Measurements from ENCODE around the gene CGB1. TPM values are rescaled to one million over a fixed set of nuclear protein-coding genes. Genes with fewer than 3 reads are reported as not detected.
"Not testable (repeated sequence)": the region's sequence is repeated elsewhere in the genome, so short reads cannot be mapped to it uniquely, and the experiment has no call there.

The CGB1 gene
- total and polyA plus RNA-seq, 4 donors = not detected

DNA sequence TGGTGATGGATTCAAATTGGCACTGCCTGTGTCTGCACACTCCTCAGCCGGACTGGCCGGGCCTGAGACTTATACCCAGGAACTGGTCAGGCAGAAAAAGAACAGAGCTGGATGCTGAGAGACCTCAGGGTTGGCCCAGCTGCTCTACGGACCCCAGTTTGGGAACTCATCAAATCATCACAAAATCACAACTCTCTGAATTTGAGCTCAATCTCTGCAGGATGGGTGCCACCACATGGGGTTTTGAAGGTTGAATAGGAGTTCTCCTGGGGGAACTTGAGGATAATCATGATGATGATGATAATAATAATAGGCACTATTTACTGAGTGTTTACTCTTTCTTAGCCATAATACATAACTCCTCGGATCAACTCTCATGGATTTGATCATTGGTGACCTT lies 6.0 kb upstream of the CGB1 start:
- H3K27me3 ChIP-seq (ENCODE audit: control insufficient read depth, insufficient read depth, low read length); H3K9me3 ChIP-seq (ENCODE audit: control insufficient read depth, insufficient read depth, low read length); H3K4me1 ChIP-seq (ENCODE audit: control insufficient read depth, insufficient read depth, low read length); DNase-seq (ENCODE audit: low read depth in 4 of 6, low spot score in 6 of 6); H3K36me3 ChIP-seq (ENCODE audit: control insufficient read depth, insufficient read depth, low read length); H3K4me3 ChIP-seq (ENCODE audit: low read depth, low read length); H3K27ac ChIP-seq (ENCODE audit: low read depth, low read length): not testable (repeated sequence)
- no CpG with 5 or more reads among the region's 4 CpGs for WGBS (ENCODE audit: insufficient coverage)

GRCh38 chr19:49042177-49042576 lies 5.5 kb upstream of the CGB1 start:
- no peaks in the 10 kb centered on the region for H3K4me1 ChIP-seq (ENCODE audit: control insufficient read depth, insufficient read depth, low read length)
- WGBS (ENCODE audit: insufficient coverage) = 83% methylated on average over 14 of the region's 17 CpGs
- no peaks in the 10 kb centered on the region for H3K36me3 ChIP-seq (ENCODE audit: control insufficient read depth, insufficient read depth, low read length)
- H3K27ac ChIP-seq (ENCODE audit: low read depth, low read length) = no peak overlapping the region
- no peaks in the 10 kb centered on the region for H3K27me3 ChIP-seq (ENCODE audit: control insufficient read depth, insufficient read depth, low read length)
- no peak for DNase-seq (ENCODE audit: low read depth in 4 of 6, low spot score in 6 of 6)
- no peaks in the 10 kb centered on the region for H3K9me3 ChIP-seq (ENCODE audit: control insufficient read depth, insufficient read depth, low read length)
- no peak overlapping the region for H3K4me3 ChIP-seq (ENCODE audit: low read depth, low read length)

DNA sequence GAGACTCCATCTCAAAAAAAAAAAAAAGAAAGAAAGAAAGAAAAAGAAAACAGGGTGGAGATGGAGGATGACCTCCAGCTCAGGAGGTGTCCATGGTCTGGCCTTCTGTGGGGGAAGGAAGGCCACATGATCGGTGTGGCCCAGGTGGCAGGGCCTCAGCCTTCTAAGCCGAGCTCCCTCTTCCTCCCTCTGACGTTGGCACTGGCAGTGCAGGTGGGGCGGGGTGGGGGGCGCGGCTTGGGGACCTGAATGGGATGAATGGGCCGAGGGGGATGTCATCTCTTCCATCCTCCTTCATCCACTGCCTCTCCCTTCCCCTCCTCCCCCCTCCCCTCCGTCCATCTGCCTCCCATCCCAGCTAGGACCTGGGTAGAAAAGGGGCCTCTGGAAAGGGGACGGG lies 3.0 kb upstream of the CGB1 start:
- H3K27ac ChIP-seq (ENCODE audit: low read depth, low read length); H3K27me3 ChIP-seq (ENCODE audit: control insufficient read depth, insufficient read depth, low read length); H3K4me3 ChIP-seq (ENCODE audit: low read depth, low read length); H3K36me3 ChIP-seq (ENCODE audit: control insufficient read depth, insufficient read depth, low read length); DNase-seq (ENCODE audit: low read depth in 4 of 6, low spot score in 6 of 6); H3K4me1 ChIP-seq (ENCODE audit: control insufficient read depth, insufficient read depth, low read length); H3K9me3 ChIP-seq (ENCODE audit: control insufficient read depth, insufficient read depth, low read length): not testable (repeated sequence)
- 83% methylated on average over 1 of the region's 9 CpGs for WGBS (ENCODE audit: insufficient coverage)

GRCh38 chr19:49038557-49039276 lies 2.0 kb upstream of the CGB1 start:
- DNase-seq (ENCODE audit: low read depth in 4 of 6, low spot score in 6 of 6); H3K4me3 ChIP-seq (ENCODE audit: low read depth, low read length); H3K27me3 ChIP-seq (ENCODE audit: control insufficient read depth, insufficient read depth, low read length); H3K9me3 ChIP-seq (ENCODE audit: control insufficient read depth, insufficient read depth, low read length); H3K4me1 ChIP-seq (ENCODE audit: control insufficient read depth, insufficient read depth, low read length); H3K36me3 ChIP-seq (ENCODE audit: control insufficient read depth, insufficient read depth, low read length); H3K27ac ChIP-seq (ENCODE audit: low read depth, low read length): not testable (repeated sequence)
- 93% methylated on average over 23 of the region's 26 CpGs for WGBS (ENCODE audit: insufficient coverage)

DNA sequence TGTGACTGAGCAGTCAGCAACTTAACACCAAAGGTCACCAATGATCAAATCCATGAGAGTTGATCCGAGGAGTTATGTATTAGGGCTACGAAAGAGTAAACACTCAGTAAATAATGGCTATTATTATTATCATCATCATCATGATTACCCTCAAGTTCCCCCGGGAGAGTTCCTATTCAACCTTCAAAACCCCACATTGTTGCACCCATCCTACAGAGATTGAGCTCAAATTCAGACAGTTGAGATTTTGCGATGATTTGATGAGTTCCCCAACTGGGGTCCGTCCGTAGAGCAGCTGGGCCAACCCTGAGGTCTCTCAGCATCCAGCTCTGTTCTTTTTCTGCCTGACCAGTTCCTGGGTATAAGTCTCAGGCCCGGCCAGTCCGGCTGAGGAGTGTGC lies 1.4 kb upstream of the CGB1 start:
- H3K4me1 ChIP-seq (ENCODE audit: control insufficient read depth, insufficient read depth, low read length); H3K27me3 ChIP-seq (ENCODE audit: control insufficient read depth, insufficient read depth, low read length); H3K36me3 ChIP-seq (ENCODE audit: control insufficient read depth, insufficient read depth, low read length); H3K9me3 ChIP-seq (ENCODE audit: control insufficient read depth, insufficient read depth, low read length); H3K4me3 ChIP-seq (ENCODE audit: low read depth, low read length); DNase-seq (ENCODE audit: low read depth in 4 of 6, low spot score in 6 of 6); H3K27ac ChIP-seq (ENCODE audit: low read depth, low read length): not testable (repeated sequence)
- WGBS (ENCODE audit: insufficient coverage) = no CpG with 5 or more reads among the region's 8 CpGs

DNA sequence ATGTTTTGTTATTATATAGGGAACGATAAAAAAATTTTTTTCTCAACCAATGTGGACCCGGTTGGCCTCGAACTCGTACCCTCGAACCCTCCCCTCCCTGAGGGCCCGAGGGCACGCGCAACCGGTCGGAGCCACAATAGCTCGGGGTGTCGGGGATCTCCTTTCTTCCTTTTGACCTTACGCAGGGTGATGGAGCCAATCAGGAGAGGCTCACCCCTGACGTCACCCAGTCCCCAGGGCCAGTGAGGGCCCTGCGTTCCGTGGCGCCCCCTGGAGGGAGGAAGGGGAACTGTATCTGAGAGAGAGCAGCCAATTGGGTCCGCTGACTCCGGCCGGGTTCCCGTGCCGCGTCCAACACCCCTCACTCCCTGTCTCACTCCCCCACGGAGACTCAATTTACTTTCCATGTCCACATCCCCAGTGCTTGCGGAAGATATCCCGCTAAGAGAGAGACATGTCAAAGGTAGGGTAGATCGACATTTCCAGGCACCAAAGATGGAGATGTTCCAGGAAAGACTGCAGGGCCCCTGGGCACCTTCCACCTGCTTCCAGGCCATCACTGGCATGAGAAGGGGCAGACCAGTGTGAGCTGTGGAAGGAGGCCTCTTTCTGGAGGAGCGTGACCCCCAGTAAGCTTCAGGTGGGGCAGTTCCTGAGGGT lies 4.9 kb downstream of the CGB1 start, which contains the start of gene CGB2:
CGB2 (plus strand) TSS at position 249 of the 660 bp plus-strand sequence; CDS start at position 455, 206 bp downstream.
- WGBS (ENCODE audit: insufficient coverage) = 78% methylated on average over 2 of the region's 28 CpGs
- H3K36me3 ChIP-seq (ENCODE audit: control insufficient read depth, insufficient read depth, low read length); H3K27me3 ChIP-seq (ENCODE audit: control insufficient read depth, insufficient read depth, low read length); H3K27ac ChIP-seq (ENCODE audit: low read depth, low read length); H3K4me3 ChIP-seq (ENCODE audit: low read depth, low read length); H3K4me1 ChIP-seq (ENCODE audit: control insufficient read depth, insufficient read depth, low read length); DNase-seq (ENCODE audit: low read depth in 4 of 6, low spot score in 6 of 6); H3K9me3 ChIP-seq (ENCODE audit: control insufficient read depth, insufficient read depth, low read length): not testable (repeated sequence)

DNA sequence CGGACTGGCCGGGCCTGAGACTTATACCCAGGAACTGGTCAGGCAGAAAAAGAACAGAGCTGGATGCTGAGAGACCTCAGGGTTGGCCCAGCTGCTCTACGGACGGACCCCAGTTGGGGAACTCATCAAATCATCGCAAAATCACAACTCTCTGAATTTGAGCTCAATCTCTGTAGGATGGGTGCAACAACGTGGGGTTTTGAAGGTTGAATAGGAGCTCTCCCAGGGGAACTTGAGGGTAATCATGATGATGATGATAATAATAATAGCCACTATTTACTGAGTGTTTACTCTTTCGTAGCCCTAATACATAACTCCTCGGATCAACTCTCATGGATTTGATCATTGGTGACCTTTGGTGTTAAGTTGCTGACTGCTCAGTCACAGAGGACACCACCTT lies 6.4 kb downstream of the CGB1 start:
- H3K27ac ChIP-seq (ENCODE audit: low read depth, low read length); H3K9me3 ChIP-seq (ENCODE audit: control insufficient read depth, insufficient read depth, low read length); H3K4me1 ChIP-seq (ENCODE audit: control insufficient read depth, insufficient read depth, low read length); H3K4me3 ChIP-seq (ENCODE audit: low read depth, low read length); H3K27me3 ChIP-seq (ENCODE audit: control insufficient read depth, insufficient read depth, low read length); H3K36me3 ChIP-seq (ENCODE audit: control insufficient read depth, insufficient read depth, low read length); DNase-seq (ENCODE audit: low read depth in 4 of 6, low spot score in 6 of 6): not testable (repeated sequence)
- no CpG with 5 or more reads among the region's 8 CpGs for whole genome bisulfite sequencing (ENCODE audit: insufficient coverage)

DNA sequence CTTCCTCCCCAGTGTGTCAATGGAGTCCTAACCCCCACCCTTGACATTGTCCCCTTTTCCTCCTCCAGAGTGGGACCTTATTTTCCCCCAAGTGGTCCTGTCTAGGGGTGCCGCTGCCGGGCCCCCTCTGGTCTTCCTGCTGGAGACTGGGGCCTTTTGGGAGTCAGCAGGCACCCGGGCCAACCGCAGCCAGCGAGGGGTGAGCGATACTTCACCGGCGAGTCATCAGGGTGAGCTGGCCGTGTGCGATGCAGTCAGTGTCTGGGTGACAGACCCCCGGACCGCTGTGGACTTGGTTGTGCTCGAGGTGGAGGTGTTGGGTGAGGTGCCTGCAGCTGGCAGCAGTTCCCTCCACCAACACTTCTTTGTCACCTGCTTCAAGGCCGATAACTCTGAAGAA lies 6.9 kb downstream of the CGB1 start:
- H3K4me3 ChIP-seq (ENCODE audit: low read depth, low read length); H3K4me1 ChIP-seq (ENCODE audit: control insufficient read depth, insufficient read depth, low read length); H3K27ac ChIP-seq (ENCODE audit: low read depth, low read length); H3K9me3 ChIP-seq (ENCODE audit: control insufficient read depth, insufficient read depth, low read length); H3K27me3 ChIP-seq (ENCODE audit: control insufficient read depth, insufficient read depth, low read length); DNase-seq (ENCODE audit: low read depth in 4 of 6, low spot score in 6 of 6); H3K36me3 ChIP-seq (ENCODE audit: control insufficient read depth, insufficient read depth, low read length): not testable (repeated sequence)
- 88% methylated on average over 8 of the region's 14 CpGs for WGBS (ENCODE audit: insufficient coverage)

- H3K27ac ChIP-seq (ENCODE audit: low read depth, low read length); H3K4me3 ChIP-seq (ENCODE audit: low read depth, low read length); H3K36me3 ChIP-seq (ENCODE audit: control insufficient read depth, insufficient read depth, low read length); H3K4me1 ChIP-seq (ENCODE audit: control insufficient read depth, insufficient read depth, low read length); H3K9me3 ChIP-seq (ENCODE audit: control insufficient read depth, insufficient read depth, low read length); DNase-seq (ENCODE audit: low read depth in 4 of 6, low spot score in 6 of 6); H3K27me3 ChIP-seq (ENCODE audit: control insufficient read depth, insufficient read depth, low read length): not testable (repeated sequence)
- WGBS (ENCODE audit: insufficient coverage) = 95% methylated on average over 3 of the region's 9 CpGs
Observed at GRCh38 chr19:49028686-49029085, 8.0 kb downstream of the CGB1 start.

DNA sequence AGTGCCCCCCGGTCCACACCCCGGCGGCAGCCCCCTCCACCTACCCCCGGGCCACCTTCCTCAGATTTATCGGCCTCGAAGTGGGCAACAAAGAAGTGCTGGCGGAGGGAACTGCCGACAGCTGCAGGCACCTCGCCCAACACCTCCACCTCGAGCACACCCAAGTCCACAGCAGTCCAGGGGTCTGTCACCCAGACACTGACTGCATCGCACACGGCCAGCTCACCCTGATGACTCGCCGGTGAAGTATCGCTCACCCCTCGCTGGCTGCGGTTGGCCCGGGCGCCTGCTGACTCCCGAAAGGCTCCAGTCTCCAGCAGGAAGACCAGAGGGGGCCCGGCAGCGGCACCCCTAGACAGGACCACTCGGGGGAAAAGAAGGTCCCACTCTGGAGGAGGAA lies 11.1 kb downstream of the CGB1 start:
- not testable (repeated sequence) for H3K4me3 ChIP-seq (ENCODE audit: low read depth, low read length); H3K36me3 ChIP-seq (ENCODE audit: control insufficient read depth, insufficient read depth, low read length); H3K4me1 ChIP-seq (ENCODE audit: control insufficient read depth, insufficient read depth, low read length); H3K9me3 ChIP-seq (ENCODE audit: control insufficient read depth, insufficient read depth, low read length); DNase-seq (ENCODE audit: low read depth in 4 of 6, low spot score in 6 of 6); H3K27ac ChIP-seq (ENCODE audit: low read depth, low read length); H3K27me3 ChIP-seq (ENCODE audit: control insufficient read depth, insufficient read depth, low read length)
- 93% methylated on average over 16 of the region's 23 CpGs for WGBS (ENCODE audit: insufficient coverage)

All from spinal cord (tissue), 10 donors.